ENCODE data around the gene HNRNPUL1. TPM values are rescaled to one million over a fixed set of nuclear protein-coding genes. Genes with fewer than 3 reads are reported as not detected.

The HNRNPUL1 gene
- total and polyA plus RNA-seq, 9 of the 15 experiments (the other 6 are each of a cell fraction or from before 2014, with no cell fraction given) = 7.3 to 211 (median 85.0) TPM

DNA sequence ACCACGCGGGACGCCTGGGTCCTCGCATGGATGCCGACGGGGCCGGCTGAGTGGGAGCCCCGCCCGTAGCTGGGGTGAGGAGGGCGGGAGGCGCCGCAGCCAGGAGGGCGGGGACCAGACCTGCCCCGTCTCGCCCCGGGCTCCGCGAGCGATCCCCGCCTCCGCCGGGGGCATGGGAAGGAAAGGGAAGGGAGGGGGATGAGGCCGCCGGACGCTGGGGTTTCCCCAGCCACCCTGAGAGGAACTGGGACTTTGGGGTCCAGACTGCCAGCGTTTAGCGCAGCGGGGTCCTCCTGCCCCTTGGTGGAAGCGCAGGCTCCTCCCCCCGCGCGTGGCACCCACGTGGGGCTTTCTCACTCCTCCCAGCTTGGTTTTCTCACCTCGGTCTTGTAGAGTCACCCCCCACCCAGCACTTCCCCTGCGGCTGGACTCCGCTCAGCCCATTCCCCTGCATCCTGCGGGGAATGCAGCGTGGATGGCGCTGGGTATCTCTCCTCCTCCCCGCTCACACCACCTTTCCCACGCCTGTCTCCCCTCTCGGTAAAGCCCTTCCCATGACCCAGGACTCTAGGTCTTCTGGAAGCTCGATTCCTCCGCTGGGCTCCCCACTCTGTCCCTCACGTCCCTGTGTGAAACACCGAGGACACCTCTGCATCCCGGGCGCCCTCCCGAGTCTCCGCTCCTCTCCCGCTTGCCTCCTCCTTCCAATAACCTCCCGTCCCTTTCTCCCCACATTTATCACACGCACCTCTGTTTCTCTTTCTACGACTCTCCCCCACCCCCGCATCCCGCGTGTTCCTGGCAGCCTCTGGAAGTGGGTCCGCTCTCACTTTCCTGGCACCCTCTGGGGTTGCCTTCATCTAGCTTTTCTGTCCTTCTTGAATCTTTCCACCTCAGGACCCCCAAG is 87.4 kb downstream of the HNRNPUL1 start (continued):
- TF ChIP-seq, protein P1, sequence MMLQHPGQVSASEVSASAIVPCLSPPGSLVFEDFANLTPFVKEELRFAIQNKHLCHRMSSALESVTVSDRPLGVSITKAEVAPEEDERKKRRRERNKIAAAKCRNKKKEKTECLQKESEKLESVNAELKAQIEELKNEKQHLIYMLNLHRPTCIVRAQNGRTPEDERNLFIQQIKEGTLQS (IDR thresholded peaks at IDR 0.05) = no peak
- TF ChIP-seq, protein P1 (CRISPR knock-in tag; conservative IDR thresholded peaks at IDR 0.05) = no peak
- TF ChIP-seq, protein P2, sequence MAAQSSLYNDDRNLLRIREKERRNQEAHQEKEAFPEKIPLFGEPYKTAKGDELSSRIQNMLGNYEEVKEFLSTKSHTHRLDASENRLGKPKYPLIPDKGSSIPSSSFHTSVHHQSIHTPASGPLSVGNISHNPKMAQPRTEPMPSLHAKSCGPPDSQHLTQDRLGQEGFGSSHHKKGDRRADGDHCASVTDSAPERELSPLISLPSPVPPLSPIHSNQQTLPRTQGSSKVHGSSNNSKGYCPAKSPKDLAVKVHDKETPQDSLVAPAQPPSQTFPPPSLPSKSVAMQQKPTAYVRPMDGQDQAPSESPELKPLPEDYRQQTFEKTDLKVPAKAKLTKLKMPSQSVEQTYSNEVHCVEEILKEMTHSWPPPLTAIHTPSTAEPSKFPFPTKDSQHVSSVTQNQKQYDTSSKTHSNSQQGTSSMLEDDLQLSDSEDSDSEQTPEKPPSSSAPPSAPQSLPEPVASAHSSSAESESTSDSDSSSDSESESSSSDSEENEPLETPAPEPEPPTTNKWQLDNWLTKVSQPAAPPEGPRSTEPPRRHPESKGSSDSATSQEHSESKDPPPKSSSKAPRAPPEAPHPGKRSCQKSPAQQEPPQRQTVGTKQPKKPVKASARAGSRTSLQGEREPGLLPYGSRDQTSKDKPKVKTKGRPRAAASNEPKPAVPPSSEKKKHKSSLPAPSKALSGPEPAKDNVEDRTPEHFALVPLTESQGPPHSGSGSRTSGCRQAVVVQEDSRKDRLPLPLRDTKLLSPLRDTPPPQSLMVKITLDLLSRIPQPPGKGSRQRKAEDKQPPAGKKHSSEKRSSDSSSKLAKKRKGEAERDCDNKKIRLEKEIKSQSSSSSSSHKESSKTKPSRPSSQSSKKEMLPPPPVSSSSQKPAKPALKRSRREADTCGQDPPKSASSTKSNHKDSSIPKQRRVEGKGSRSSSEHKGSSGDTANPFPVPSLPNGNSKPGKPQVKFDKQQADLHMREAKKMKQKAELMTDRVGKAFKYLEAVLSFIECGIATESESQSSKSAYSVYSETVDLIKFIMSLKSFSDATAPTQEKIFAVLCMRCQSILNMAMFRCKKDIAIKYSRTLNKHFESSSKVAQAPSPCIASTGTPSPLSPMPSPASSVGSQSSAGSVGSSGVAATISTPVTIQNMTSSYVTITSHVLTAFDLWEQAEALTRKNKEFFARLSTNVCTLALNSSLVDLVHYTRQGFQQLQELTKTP (IDR thresholded peaks at IDR 0.05; ENCODE audit: low read depth in 1 of 2, partially characterized antibody in 2 of 2) = no peak
- TF ChIP-seq SMAD1 (IDR thresholded peaks at IDR 0.05; ENCODE audit: low read depth, low read length, partially characterized antibody) (no peak), GATAD2B (IDR thresholded peaks at IDR 0.05; ENCODE audit: borderline replicate concordance) (no peak), ELF2 (CRISPR knock-in tag; IDR thresholded peaks at IDR 0.05) (no peak), ZNF253 (CRISPR knock-in tag; conservative IDR thresholded peaks at IDR 0.05) (no peak), ETV5 (CRISPR knock-in tag; IDR thresholded peaks at IDR 0.05; ENCODE audit: low read depth) (no peak), JUN (IDR thresholded peaks at IDR 0.05; ENCODE audit: borderline replicate concordance, low read depth, low read length) (no peak), JUN (CRISPR knock-in tag; IDR thresholded peaks at IDR 0.05; ENCODE audit: borderline replicate concordance) (no peak), RAD51 (IDR thresholded peaks at IDR 0.05; ENCODE audit: borderline replicate concordance, low read depth) (0 out of 2 replicates have a peak, but pooled peaks have one; percentile 31), ZNF57 (CRISPR knock-in tag; IDR thresholded peaks at IDR 0.05) (no peak), ATF1 (CRISPR knock-in tag; IDR thresholded peaks at IDR 0.05) (no peak), ATF1 (tag; IDR thresholded peaks at IDR 0.05) (peak; percentile 46; the same call in 1 of the 2 replicates), PHF20 (IDR thresholded peaks at IDR 0.05; ENCODE audit: partially characterized antibody) (no peak)
- TF ChIP-seq, protein P3, sequence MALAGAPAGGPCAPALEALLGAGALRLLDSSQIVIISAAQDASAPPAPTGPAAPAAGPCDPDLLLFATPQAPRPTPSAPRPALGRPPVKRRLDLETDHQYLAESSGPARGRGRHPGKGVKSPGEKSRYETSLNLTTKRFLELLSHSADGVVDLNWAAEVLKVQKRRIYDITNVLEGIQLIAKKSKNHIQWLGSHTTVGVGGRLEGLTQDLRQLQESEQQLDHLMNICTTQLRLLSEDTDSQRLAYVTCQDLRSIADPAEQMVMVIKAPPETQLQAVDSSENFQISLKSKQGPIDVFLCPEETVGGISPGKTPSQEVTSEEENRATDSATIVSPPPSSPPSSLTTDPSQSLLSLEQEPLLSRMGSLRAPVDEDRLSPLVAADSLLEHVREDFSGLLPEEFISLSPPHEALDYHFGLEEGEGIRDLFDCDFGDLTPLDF (CRISPR knock-in tag; IDR thresholded peaks at IDR 0.05) = peak; percentile 2; the same call in 1 of the 2 replicates
- TF ChIP-seq, protein P4, sequence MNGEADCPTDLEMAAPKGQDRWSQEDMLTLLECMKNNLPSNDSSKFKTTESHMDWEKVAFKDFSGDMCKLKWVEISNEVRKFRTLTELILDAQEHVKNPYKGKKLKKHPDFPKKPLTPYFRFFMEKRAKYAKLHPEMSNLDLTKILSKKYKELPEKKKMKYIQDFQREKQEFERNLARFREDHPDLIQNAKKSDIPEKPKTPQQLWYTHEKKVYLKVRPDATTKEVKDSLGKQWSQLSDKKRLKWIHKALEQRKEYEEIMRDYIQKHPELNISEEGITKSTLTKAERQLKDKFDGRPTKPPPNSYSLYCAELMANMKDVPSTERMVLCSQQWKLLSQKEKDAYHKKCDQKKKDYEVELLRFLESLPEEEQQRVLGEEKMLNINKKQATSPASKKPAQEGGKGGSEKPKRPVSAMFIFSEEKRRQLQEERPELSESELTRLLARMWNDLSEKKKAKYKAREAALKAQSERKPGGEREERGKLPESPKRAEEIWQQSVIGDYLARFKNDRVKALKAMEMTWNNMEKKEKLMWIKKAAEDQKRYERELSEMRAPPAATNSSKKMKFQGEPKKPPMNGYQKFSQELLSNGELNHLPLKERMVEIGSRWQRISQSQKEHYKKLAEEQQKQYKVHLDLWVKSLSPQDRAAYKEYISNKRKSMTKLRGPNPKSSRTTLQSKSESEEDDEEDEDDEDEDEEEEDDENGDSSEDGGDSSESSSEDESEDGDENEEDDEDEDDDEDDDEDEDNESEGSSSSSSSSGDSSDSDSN (IDR thresholded peaks at IDR 0.05; ENCODE audit: borderline replicate concordance in 1 of 2, low read depth in 2 of 2, low read length in 2 of 2) = 0 out of 4 replicates have a peak, but pooled peaks of 1 of the 2 experiments have one; percentile 55

Measured in K562 (cell line).